ENCODE data around the gene THOP1.
A peak's percentile ranks its signal among the peaks of the same experiment; 100 is the strongest.
"Not testable (repeated sequence)": the region's sequence is repeated elsewhere in the genome, so short reads cannot be mapped to it uniquely, and the experiment has no call there.

Gene THOP1

DNA sequence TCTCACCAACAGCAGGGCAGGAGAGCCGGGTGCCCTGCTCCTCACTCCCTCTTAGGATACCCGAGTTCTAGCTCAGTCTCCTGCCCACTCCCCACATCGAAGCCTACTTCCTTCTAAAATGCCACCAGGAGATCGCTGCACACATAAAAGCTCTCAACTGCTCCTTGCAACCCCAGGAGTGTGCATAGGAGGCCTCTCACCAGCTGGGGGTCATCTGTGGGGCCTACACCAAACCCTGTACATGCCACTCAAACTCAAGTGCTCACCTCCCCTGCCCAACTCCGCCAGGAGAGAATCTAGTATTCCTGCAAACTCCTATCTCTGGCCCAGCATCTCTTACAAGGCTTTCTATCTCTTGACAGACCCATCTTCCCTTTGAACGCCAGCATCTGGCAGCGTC lies 5.0 kb upstream of the THOP1 start:
- no peak for FAIRE-seq
- DNase-seq (ENCODE audit: insufficient read length, low spot score), result no peak

DNA sequence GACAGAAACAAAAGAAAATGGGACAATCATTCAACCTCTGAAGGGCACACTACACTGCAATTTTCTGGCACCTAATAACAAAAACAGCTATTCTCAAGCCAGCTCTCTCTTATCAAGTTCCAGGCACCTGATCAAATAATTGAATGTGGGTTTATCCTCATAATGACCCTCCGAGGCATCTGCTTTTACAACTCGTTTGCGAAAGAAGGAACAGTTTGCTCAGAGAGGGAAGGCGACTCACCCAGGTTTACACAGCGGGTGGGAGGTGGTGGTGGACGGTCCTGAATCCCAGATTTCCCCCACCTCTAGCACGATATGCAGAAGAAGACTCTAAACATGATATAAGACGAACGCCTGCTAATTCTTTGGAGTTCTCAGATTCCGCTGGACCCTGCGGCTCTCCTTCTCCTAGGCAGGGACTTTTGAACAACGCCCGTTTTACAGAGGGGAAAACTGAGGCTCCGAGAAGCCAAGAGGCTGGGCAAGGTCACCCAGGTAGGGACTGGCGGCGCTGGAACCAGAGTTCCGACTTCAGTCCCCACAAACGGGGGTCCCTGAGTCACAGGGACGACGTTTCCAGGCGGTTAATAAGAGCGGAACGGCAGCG lies 2.9 kb upstream of the THOP1 start:
- FAIRE-seq (no peak), DNase-seq (ENCODE audit: insufficient read length, low spot score) (no peak)

DNA sequence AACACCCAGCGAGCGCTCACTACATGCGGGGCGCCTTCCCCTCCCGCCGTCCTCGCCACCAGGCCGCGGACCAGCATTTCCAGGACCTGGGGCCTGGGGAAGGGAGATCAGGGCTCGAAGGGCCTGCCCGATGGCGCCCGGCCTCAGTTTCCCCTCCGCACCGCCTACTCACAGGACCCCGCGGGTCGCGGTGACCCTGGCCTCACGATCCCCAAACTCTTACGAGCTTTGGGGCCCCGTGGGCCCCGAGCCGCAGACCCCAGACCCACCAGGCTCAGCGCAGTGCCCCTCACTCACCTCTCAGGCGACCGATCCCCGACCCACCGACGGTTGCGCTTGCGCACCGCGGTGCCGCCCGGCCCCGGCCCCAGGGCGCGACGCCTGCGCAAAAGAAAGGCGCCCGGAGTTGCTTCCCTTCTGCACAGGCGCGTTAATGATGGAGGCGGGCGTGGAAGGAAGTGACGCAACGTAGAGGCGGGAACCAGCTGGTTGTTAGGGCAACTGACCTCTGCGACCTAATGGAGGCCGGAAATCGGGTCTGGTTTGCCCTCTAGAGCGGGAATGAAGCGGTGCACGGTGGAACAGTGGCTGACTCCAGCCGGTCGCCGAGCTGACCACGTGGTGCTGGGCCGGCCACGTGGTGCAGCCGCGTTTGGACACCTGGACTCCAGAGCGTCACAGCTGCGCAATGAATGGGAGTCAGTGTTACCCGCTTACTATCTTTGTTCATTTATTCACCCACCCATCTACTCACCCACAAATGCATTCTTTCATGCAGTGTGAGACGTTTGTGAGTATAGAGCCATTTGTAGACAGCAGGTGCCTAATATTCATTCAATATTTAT lies 2.1 kb upstream of the THOP1 start, which contains the start of gene SGTA:
Gene SGTA (minus strand): TSS at position 338 of the 845 bp plus-strand sequence. CDS start 14,205 bp downstream, outside the sequence.
- DNase-seq (ENCODE audit: insufficient read length, low spot score) (peak; percentile 96), FAIRE-seq (peak; percentile 86)

DNA sequence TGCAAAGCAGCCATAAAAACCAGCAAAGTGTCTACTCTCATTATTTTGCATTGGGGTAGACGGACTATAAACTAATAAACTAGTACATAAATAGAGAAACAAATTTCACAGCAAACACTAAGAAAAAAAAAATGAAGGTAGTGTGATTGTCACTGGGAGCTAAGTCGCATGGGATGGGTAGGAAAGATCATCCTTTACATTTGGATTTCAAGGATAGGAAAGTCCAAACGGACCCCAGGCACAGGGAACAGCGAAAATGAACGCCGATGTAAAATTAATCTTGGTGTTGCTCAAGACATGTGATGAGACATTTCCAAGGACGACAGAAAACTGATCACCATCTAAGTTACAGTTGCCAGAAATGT lies 1.5 kb upstream of the THOP1 start:
- DNase-seq (ENCODE audit: insufficient read length, low spot score), result no peak
- FAIRE-seq, result no peak

DNA sequence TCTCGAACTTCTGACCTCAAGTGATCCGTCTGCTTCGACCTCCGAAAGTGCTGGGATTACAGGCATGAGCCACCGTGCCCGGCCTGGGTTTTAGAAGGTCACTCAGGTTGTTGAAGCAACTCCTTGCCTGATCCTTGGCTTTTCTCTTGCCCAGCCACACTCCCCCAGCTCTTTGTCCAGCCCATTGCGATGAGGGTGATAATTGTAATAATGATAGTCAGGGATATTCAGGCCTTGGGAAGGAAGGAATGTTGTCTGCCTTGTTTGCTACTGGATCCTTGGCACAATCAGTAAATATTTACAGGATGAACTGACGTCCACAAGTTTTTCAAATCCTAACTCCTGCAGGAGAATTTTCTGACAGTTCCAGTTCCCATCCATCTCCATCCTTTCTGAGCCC lies 1.8 kb downstream of the THOP1 start:
- DNase-seq (ENCODE audit: insufficient read length, low spot score) (no peak), FAIRE-seq (no peak)

DNA sequence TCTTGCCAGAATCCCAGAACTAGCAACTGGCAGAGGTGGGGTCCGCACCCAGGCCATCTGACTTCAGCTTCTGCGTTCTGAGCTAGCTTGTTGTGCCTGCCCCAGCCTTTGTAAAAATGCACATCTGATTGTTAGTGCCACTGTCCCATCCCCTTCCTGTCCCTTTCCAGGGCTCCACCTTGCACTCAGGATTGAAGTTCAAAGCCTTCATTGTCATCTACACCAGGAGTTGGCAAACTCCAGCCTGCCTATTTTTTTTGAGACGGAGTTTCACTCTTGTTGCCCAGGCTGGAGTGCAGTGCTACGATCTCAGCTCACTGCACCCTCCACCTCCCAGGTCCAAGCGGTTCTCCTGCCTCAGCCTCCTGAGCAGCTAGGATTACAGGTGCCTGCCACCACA lies 2.9 kb downstream of the THOP1 start:
- no peak for DNase-seq (ENCODE audit: insufficient read length, low spot score)
- no peak for FAIRE-seq

DNA sequence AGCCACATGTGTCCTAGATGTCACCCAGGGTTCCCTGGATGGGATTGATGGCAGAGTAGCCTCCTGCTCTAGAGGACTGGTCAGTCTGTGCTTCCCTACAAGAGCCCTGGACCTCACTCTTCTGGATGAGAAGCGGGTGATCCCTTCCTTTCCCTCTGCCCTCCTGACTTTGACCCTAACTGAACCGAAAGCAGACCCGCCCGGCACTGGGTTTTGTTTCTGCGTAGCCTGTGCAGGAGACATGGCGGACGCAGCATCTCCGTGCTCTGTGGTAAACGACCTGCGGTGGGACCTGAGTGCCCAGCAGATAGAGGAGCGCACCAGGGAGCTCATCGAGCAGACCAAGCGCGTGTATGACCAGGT lies 4.9 kb downstream of the THOP1 start:
- no peak for DNase-seq (ENCODE audit: insufficient read length, low spot score)
- FAIRE-seq, result no peak

DNA sequence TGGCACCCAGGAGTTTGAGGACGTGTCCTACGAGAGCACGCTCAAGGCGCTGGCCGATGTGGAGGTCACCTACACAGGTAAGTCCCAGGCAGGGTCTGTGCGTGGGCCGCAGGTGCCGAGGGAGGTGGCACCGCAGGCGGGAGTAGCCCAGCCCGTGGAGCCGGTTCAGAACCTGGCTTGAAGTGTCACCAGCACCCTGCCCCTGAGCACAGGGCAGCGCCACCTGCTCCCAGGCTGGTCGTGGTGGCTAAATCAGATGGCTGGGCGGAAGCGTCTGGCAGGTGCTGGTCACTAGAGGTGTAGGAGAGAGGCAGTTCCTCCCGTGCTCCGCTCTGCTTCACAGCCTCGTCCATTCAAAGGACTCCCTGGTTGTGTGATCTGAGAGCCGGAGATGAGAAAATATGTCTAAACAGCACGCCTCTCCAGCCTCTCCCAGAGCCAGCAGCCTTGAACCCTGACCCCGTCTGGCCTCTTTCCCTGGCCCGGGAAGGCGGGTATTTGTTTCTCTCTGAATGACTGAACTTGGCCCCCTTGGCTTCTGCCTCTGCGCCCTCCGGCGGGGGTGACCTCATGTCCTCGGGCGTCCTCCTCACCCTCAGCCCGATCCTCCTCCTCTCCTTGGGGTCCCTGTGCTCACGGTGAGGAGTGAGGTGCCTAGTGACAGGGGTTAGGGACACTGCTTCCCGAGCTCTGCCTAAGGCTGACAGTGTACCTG lies 5.4 kb downstream of the THOP1 start:
- no peak for FAIRE-seq

DNA sequence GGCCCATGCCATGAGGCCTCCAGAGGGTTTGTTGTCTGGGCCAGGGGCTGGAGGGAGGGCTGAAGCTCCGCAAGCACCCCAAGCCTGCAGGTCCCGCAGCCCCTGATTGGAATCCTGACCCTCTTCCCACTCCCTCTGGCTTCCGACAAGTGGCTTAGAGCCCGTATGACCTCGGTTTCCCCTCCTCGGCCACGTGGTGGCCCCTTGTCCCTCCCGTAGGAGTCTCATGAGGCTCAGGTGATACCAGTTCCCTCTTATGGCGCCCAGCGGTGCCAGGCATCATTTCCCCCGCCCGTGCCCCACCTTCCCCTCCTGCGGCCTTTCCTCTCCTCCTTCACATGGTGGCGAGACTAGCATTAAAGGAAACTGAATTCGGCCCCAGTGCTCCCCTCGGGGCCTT lies 6.1 kb downstream of the THOP1 start:
- DNase-seq (ENCODE audit: insufficient read length, low spot score) (no peak), FAIRE-seq (no peak)

More for the DNA sequence above, 5.4 kb downstream of the THOP1 start:
- no peak for DNase-seq (ENCODE audit: insufficient read length, low spot score)

DNA sequence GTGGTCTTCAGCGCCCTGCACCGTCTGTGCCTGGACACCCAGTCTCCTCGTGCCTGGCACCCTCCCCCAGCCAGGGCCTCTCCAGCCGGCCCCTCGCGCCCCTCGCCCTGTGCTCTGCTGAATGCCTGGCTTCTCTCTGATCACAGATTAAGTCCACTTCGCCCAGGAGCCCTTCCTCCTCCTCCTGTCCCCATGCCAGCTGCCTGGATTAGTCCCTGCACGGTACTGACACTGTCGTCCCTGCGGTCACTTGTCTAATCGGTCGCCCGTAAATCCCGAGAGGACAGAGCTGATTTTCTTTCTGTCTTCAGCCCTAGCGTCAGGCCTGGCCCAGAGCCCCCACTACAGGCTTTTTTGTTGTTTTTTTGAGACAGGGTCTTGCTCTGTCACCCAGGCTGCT lies 6.6 kb downstream of the THOP1 start:
- no peak for DNase-seq (ENCODE audit: insufficient read length, low spot score)
- FAIRE-seq, result no peak

DNA sequence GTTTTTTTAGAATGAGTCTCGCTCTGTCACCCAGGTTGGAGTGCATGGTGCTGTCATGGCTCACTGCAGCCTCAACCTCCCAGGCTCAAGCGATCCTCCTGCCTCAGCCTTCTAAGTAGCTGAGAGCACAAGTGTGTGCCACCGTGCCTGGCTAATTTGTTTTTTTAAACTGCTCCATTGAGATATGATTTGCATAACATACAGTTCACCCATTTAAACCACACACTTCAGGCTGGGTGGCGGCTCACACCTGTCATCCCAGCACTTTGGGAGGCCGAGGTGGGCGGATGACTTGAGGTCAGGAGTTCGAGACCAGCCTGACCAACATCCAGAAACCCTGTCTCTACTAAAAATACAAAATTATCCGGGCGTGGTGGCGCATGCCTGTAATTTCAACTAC lies 7.4 kb downstream of the THOP1 start:
- FAIRE-seq; DNase-seq (ENCODE audit: insufficient read length, low spot score): not testable (repeated sequence)

DNA sequence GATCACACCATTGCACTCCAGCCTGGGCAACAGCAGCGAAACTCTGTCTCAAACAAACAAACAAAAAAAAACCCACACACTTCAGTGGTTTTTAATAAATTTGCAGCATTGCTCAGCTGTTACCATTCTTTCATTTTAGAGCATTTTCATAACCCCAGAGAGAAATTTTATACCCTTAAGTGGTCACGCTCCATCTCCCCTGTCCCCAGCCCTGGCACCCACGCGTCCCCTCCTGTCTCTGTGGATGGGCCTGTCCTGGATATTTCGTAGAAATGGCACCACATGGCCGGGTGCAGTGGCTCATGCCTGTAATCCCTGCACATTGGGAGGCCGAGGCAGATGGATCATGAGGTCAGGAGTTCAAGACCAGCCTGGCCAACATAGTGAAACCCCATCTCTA lies 7.8 kb downstream of the THOP1 start:
- DNase-seq (ENCODE audit: insufficient read length, low spot score), result no peak
- FAIRE-seq, result no peak

DNA sequence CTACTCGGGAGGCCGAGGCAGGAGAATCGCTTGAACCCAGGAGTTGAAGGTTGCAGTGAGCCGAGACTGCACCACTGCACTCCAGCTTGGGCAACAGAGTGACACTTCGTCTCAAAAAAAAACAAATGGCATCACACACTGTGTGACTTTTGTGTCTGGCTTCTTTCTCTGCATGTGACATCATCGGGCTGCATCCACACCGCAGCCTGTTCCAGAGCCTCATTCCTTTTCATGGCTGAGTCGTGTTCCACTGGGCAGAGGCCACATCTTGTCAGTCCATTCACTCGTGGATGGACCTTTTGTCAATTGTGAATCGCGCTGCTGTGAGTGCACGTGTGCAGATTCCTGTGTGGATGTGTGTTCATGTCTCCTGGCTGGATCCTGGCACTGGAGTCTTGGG lies 8.3 kb downstream of the THOP1 start:
- DNase-seq (ENCODE audit: insufficient read length, low spot score) (no peak), FAIRE-seq (no peak)

DNA sequence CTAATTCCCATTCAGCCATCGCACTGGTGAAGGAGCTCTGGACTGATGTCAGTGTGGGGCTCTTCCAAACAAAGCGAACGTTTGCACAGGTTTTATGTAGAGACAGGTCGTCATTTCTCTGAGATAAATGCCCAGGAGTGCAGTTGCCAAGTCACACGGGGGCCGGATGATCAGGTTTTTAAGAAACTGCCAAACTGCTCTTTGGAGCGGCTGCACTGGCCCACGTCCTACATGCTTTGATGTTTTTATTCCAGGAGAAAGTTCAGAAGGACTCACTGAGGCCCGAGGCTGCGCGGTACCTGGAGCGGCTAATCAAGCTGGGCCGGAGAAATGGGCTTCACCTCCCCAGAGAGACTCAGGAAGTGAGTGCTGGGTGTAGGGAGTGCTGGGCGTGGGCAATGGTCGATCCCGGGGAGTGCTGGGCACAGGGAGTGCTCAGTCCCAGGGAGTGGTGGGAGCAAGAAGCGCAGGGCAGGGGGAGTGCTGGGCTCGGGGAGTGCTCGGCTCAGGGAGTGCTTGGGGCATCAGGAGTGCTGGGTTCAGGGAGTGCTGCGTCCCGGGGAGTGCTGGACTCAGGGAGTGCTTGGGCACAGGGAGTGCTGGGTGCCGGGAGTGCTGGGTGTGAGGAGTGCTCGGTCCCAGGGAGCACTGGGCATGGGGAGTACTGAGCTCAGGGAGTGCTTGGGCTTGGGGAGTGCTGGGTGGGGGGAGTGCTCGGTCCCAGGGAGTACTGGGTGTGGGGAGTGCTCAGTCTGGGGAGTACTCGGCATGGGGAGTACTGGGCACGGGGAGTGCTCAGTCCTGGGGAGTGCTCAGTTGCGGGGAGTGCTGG lies 10.7 kb downstream of the THOP1 start:
- FAIRE-seq (no peak), DNase-seq (ENCODE audit: insufficient read length, low spot score) (no peak)

DNA sequence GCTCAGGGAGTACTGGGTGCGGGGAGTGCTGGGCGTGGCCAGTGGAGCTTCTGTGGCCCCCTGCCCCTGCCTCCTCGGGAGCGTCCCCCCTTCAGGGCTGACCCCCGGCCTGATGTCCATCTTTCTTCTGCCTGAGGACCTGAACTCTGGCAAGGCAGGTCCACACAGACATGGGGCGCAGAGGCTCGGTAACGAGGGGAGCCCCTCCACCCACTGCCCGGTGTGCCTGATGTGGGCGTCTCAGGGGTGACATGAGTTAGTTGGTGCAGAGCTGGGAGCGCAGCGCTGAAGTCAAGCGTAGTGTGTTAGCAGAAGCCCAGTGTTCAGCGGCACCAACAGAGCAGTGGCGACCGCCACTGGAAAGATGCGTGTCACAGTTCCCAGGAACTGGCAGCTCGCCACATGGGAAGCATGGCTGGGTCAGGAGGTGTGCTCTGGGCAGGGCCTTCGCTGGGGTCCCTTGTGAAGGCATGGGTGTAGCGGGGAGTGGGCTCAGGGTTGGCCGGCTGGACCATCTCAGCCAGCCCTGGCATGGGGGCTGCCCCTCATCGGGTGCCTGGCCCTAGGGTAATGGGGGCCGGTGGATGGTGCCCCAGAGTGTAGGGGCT lies 11.5 kb downstream of the THOP1 start:
- DNase-seq (ENCODE audit: insufficient read length, low spot score) (no peak), FAIRE-seq (no peak)

DNA sequence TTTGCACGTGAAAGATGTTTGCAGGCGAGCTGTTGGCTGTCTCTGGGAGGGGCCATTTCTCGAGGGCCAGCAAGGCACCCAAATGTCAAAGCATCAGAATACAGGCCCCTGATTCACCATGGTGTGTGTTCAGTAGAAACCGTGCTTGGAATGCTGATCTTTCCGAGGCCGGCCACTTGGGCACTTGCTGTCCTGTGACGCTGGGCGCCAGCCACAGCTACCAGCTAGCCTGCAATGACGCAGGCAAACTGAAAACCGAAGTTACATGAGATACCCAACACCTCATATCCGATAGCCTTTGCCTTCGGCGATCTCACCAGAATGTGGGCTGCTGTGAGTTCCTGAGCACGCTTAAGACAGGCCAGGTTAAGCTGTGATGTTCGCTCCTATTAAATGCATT lies 12.0 kb downstream of the THOP1 start:
- DNase-seq (ENCODE audit: insufficient read length, low spot score), result no peak
- FAIRE-seq, result no peak

DNA sequence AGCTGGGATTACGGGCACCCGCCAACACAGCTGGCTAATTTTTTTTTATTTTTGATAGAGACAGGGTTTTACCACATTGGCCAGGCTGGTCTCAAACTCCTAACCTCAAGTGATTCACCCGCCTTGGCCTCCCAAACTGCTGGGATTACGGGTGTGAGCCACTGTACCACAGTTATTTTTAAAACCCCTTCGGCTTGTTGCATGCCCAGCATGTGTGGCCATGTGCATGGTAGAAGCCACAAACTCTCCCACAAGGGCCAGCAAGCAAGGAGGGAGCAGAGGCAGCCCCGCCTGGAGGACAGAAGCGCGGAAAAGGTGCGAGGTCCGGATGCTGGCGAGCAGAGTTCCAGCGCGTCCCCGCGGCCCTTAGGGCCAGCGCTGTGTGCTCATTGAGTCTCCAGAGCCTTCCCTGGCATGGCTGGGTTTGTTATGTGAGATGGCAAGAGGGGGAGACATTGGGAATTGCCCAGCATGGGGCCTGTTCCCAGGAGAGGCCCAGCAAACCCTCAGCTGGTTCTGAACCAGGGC lies 12.9 kb downstream of the THOP1 start:
- no peak for DNase-seq (ENCODE audit: insufficient read length, low spot score)

DNA sequence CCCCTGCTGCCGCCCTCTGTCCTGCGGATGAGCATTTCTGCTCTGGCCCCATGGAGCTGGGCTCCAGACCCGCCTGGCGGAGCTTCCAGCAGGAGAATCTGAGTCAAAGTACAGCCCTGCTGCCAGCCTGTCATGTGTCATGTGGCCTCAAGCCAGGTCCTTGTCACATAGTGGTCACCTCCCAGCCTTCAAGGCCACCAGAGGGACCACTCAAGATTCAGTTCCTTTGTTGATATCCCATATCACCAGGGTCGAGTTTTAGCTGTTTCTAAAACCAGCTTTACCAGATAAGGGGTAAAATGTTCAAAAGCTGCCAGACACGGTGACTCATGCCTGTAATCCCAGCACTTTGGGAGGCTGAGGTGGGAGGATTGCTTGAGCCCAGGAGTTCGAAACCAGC lies 13.4 kb downstream of the THOP1 start:
- DNase-seq (ENCODE audit: insufficient read length, low spot score) (no peak), FAIRE-seq (no peak)

More for the DNA sequence above, 12.9 kb downstream of the THOP1 start:
- no peak for FAIRE-seq

DNA sequence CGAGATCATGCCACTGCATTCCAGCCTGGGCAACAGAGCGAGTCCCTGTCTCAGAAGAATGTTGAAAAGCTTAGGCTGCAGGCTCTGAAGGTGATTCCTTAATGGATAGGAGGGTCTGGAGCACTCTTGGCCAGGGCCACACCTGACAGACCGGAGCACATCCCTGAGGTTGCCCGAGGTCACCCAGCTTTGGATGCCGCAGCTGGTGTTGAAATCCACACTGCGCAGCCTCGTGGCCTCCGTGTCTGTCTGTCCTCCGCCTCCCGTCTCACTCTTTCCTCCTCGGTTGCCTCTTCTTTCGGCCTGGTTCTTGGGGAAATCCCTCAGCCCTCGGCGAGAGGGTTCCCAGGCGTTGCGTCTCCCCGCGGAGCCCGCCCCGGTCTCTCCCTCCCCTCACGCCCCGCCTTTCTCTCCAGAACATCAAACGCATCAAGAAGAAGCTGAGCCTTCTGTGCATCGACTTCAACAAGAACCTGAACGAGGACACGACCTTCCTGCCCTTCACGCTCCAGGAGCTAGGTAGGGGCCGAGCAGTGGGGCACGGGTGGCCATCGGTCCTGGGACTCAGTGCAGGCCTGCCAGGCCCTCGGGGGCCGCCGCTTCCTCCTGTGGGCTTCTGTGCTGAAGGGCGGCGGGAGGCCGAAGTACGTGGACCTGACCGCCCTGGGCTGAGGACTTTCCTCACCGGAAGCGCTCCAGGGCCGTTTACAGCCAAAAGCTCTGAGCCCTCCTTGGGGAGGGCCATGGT lies 14.1 kb downstream of the THOP1 start:
- FAIRE-seq, result no peak
- no peak for DNase-seq (ENCODE audit: insufficient read length, low spot score)

DNA sequence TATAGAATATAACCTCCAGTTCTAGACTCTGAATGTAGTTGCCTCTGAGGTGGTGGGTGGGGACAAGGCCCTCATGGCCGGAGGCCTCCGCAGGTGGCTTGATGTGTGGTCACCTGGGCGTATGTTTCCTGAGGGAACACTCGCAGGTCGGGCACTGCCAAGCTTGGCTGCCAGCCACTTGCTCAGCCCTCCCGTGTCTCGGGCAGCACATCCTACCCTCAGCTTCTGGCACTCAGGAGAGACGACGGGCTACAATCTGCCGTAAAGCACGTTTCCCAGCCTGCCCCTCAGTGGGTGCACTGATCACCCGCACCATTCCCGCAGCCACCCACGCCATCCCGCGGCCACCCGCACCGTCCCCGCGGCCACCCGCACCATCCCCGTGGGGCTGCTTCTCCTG lies 15.2 kb downstream of the THOP1 start:
- FAIRE-seq (no peak), DNase-seq (ENCODE audit: insufficient read length, low spot score) (no peak)
